IPS-18a (cell line): ENCODE results near the gene NXPE3.
"Not testable (repeated sequence)": the region's sequence is repeated elsewhere in the genome, so short reads cannot be mapped to it uniquely, and the experiment has no call there.

Source experiments
- H3K27ac ChIP-seq: one replicate; pipeline ENCODE4 v1.5.1; 2013; ENCODE audit warnings: low read length
- H3K27me3 ChIP-seq: one replicate; pipeline ENCODE4 v1.6.1; 2013; ENCODE audit warnings: mild to moderate bottlenecking, low read length; ENCODE audit not compliant: control insufficient read depth, insufficient read depth
- H3K36me3 ChIP-seq: one replicate; pipeline ENCODE4 v1.6.1; 2013; ENCODE audit warnings: low read depth, low read length; ENCODE audit not compliant: control insufficient read depth
- H3K4me1 ChIP-seq: one replicate; pipeline ENCODE4 v1.6.1; 2013; ENCODE audit warnings: low read depth, low read length; ENCODE audit not compliant: control insufficient read depth
- H3K4me3 ChIP-seq: one replicate; pipeline ENCODE4 v1.5.1; 2013; ENCODE audit warnings: low read length
- H3K9ac ChIP-seq: one replicate; pipeline ENCODE4 v1.6.1; 2013; ENCODE audit warnings: mild to moderate bottlenecking, low read length, moderate library complexity
- H3K9me3 ChIP-seq: one replicate; pipeline ENCODE4 v1.6.1; 2013; ENCODE audit warnings: low read depth, low read length; ENCODE audit not compliant: control insufficient read depth

Gene NXPE3

DNA sequence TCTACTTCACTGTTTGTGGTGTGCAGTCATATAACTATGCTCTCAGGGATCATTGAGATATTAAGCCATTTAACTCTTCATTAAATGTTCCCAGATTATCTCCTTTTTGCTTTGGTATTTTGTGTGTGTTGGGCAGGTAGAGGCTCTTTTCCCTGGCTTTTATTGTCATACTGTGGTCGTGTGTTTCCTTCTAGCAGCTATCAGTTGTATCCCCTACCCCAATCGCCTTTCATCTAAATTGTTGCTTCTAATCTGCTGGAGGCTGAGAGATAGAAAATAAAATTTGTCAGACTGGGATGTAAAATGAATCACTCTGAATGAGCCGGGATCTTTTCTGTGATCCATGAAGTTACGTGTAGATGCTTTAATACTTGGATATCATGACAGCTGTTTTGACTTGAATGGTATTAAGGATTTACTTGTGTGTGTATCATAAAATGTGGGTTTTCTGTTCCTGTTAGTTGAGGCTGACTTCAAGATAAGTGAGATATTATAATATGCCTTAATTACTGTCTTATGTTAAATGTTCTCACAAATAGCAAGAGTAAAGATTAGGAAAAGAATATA lies 79.5 kb downstream of the NXPE3 start:
- Histone ChIP-seq H3K27ac (no peak overlapping the region), H3K27me3 (no peaks in the 10 kb centered on the region), H3K36me3 (peaks cover 76% of the 10 kb centered on the region), H3K4me1 (no peaks in the 10 kb centered on the region), H3K4me3 (no peak overlapping the region), H3K9ac (no peak overlapping the region), H3K9me3 (no peaks in the 10 kb centered on the region)

DNA sequence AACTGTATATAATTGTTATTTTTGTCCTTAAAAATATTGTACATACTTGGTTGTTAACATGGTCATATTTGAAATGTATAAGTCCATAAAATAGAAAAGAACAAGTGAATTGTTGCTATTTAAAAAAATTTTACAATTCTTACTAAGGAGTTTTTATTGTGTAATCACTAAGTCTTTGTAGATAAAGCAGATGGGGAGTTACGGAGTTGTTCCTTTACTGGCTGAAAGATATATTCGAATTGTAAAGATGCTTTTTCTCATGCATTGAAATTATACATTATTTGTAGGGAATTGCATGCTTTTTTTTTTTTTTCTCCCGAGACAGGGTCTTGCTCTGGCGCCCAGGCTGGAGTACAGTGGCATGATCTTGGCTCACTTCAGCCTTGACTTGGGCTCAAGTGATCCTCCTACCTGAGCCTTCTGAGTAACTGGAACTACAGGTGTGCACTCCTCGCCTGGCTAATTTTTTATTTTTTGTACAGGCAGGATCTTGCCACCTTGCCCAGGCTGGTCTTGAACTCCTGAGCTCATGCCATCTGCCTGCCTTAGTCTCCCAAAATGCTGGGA lies 81.0 kb downstream of the NXPE3 start:
- Histone ChIP-seq H3K9me3 (no peaks in the 10 kb centered on the region), H3K27ac (no peak overlapping the region), H3K9ac (no peak overlapping the region), H3K4me3 (no peak overlapping the region), H3K36me3 (peaks cover 62% of the 10 kb centered on the region), H3K27me3 (no peaks in the 10 kb centered on the region), H3K4me1 (no peaks in the 10 kb centered on the region)

DNA sequence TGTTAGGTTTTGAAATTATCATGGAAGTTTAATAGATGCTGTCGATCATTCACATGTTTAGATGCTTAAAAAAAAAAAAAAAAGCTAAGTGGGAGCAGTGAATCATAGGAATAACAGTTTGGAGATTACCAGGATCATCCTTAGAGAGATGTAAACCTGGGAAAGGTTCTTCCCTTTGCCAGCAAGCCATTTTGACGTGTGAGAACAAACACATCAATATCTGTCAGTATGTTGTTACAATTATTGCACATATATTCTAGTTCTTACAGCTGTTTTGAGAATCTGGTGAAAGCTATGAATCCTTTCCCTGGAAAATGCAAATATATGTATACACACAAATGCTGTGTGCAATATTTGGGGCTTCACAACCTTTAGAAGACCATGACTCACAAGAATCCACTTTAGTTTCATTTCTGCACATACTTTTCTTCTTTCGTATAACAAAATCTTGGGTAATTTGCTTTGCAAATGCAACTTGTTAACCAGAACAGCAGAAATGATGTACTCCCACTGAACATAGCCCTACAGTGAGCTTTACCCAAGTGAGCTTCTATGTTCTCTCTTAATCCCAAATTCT lies 82.3 kb downstream of the NXPE3 start:
- H3K4me3 ChIP-seq, result no peak overlapping the region
- no peaks in the 10 kb centered on the region for H3K4me1 ChIP-seq
- no peaks in the 10 kb centered on the region for H3K9me3 ChIP-seq
- H3K27me3 ChIP-seq, result no peaks in the 10 kb centered on the region
- no peak overlapping the region for H3K9ac ChIP-seq
- no peak overlapping the region for H3K27ac ChIP-seq
- H3K36me3 ChIP-seq, result peaks cover 49% of the 10 kb centered on the region

DNA sequence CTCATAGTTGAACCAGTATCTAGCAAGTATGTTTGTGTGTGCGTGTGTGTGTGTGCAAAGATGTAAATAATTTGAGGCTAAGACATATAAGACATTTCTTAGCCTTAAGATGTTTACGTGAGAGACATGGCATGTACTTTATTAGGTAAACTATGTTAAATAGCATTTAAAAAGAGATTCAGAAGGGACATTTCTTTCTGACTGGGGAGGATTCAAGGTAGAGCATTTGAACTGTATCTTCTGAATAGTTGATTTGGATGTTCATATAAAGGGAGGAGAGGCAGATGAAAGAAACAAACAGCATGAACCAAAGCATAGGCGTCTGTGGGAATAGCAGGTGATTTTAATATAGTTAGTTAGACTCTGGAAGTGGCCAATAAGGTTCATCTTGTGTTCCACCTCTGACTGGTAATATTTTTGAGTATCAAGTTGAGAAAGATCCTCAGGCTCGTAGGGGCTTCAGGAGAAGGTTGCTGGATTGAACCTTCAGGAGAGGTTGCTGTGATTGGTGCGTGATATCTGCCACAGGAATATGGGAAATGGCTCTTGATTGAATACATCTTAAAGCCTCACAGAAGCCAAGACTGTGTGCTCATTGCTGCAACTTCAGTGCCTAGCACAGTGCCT lies 82.9 kb downstream of the NXPE3 start:
- Histone ChIP-seq H3K4me3 (no peak overlapping the region), H3K9me3 (no peaks in the 10 kb centered on the region), H3K27me3 (no peaks in the 10 kb centered on the region), H3K27ac (no peak overlapping the region), H3K4me1 (no peaks in the 10 kb centered on the region), H3K36me3 (peaks cover 43% of the 10 kb centered on the region), H3K9ac (no peak overlapping the region)

DNA sequence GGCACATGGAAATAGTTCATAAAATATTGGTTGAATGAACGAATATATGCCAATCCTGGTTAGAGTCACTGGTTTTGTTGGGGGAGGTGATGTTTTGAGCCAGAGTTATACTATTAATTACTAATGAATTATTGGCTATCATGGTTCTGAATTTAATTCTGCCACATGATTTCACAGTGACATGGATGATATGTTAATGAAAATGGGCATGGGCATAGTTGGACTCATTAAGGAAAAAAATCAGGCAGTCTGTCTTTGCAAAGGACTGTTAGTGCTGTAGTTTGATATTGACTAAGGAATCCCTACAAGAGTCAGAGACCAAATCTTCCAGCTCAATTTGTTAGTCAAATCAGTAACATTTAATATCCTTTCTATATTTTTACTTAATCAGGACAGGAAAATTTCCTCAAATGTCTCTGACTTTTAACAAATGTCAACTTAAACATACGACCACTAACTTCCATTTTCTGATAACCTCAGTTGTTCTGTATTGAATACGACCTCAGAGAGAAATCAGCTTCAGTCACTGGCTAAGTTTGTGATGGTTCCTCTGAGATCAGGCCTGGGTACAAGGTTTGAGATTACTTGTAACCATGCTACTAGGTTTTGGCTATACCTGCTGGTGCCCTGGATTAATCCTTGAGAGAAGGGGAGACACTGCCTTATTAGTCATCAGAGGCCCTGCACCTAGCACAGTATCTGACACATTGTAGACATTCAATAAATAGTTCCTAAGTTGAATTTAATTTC lies 83.6 kb downstream of the NXPE3 start:
- Histone ChIP-seq H3K36me3 (peaks cover 36% of the 10 kb centered on the region), H3K9me3 (no peaks in the 10 kb centered on the region), H3K9ac (no peak overlapping the region), H3K27me3 (no peaks in the 10 kb centered on the region), H3K4me3 (no peak overlapping the region), H3K27ac (no peak overlapping the region), H3K4me1 (no peaks in the 10 kb centered on the region)

DNA sequence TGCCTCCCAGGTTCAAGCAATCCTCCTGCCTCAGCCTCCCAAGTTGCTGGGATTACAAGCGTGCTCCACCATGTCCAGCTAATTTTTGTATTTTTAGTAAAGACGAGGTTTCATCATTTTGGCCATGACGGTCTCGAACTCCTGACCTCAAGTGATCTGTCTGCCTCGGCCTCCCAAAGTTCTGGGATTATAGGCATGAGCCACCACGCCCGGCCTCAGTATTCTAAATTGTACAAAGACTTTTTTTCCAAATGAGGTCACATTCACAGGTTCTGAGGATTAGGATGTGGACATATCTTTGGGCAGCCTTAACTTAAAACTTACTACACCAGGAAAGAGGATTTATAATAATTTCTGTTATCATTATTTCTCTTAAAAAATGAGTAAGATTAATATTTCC lies 85.9 kb downstream of the NXPE3 start:
- H3K36me3 ChIP-seq, result peaks cover 13% of the 10 kb centered on the region
- not testable (repeated sequence) for H3K9ac ChIP-seq, H3K27me3 ChIP-seq, H3K4me3 ChIP-seq, H3K27ac ChIP-seq, H3K4me1 ChIP-seq, H3K9me3 ChIP-seq

DNA sequence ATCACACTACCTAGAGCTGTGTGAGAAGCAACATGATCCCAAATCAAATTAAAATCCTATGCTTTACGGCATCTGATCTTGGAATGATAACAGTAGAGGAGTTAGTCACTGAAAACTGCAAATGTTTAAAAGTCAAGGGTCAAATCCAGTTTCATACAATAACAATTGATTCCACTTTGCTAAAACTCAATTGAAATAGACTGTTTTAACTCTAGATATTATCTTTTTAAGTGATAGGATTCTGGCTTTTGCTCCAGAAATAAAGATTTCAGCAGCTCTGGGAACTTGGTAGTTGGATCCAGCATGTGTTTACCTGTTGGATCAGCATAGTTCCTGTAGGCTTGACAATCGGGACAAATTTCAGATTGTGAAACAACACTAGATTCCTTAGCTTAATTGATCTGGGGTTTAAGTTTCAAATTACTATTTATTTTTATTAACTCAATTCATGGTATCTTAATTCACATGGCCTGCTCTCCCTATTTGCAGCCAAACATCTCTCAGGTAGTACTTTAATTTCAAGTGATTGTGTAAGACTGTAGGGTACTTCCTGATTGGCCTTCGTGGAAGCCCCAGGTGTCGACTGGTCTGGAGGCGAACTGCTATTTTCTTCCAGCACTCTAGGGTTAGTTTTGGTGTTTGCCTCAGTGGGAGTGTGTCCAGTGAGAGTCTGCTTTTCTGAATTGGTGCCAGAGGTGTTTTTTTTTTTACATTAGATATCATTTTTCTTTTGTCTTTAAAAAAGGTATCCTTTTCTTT lies 86.9 kb downstream of the NXPE3 start:
- H3K9ac ChIP-seq, result no peak overlapping the region
- H3K4me1 ChIP-seq, result no peaks in the 10 kb centered on the region
- no peaks in the 10 kb centered on the region for H3K27me3 ChIP-seq
- peaks cover 4% of the 10 kb centered on the region for H3K36me3 ChIP-seq
- H3K4me3 ChIP-seq, result no peak overlapping the region
- H3K27ac ChIP-seq, result no peak overlapping the region
- no peaks in the 10 kb centered on the region for H3K9me3 ChIP-seq

DNA sequence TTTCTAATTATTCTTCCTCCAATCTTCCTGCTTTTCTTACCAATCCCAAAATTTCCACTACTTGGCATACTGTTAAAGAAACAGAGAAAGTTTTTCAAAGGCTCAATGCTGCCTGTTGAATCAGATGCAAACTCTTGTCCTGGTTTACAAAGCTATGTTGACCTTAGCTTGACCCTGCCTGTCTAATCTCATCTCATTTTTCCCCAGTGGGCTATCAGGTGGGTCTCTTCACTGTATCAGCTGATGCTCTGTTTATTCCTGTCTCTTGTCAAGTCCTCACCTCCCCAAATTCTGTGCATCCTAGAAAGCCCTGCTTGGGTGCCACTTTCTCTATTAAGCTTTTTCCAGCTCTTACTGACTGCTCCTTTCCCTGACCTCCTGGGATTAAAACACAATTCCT lies 88.5 kb downstream of the NXPE3 start:
- H3K9me3 ChIP-seq, result no peaks in the 10 kb centered on the region
- no peaks in the 10 kb centered on the region for H3K4me1 ChIP-seq
- no peaks in the 10 kb centered on the region for H3K36me3 ChIP-seq
- H3K27me3 ChIP-seq, result no peaks in the 10 kb centered on the region
- no peak overlapping the region for H3K27ac ChIP-seq
- H3K9ac ChIP-seq, result no peak overlapping the region
- H3K4me3 ChIP-seq, result no peak overlapping the region

DNA sequence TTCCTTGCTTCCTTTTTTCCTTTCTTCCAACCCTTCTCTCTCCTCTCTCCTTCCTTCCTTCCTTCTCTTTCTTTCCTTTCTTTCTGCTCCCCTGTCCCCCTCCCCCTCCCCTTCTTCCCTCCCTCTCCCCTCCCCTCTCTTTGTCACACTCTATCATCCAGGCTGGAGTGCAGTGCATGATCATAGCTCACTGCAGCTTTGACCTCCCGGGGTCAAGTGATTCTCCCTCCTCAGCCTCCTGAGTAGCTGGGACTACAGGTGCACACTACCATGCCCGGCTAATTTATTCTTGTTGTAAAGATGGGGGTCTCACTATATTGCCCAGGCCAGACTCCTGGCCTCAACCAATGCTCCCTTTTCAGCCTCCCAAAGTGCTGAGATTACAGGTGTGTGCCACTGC lies 89.0 kb downstream of the NXPE3 start:
- Histone ChIP-seq H3K9me3 (no peaks in the 10 kb centered on the region), H3K4me1 (no peaks in the 10 kb centered on the region), H3K9ac (no peak overlapping the region), H3K27ac (no peak overlapping the region), H3K4me3 (no peak overlapping the region), H3K27me3 (no peaks in the 10 kb centered on the region), H3K36me3 (no peaks in the 10 kb centered on the region)

DNA sequence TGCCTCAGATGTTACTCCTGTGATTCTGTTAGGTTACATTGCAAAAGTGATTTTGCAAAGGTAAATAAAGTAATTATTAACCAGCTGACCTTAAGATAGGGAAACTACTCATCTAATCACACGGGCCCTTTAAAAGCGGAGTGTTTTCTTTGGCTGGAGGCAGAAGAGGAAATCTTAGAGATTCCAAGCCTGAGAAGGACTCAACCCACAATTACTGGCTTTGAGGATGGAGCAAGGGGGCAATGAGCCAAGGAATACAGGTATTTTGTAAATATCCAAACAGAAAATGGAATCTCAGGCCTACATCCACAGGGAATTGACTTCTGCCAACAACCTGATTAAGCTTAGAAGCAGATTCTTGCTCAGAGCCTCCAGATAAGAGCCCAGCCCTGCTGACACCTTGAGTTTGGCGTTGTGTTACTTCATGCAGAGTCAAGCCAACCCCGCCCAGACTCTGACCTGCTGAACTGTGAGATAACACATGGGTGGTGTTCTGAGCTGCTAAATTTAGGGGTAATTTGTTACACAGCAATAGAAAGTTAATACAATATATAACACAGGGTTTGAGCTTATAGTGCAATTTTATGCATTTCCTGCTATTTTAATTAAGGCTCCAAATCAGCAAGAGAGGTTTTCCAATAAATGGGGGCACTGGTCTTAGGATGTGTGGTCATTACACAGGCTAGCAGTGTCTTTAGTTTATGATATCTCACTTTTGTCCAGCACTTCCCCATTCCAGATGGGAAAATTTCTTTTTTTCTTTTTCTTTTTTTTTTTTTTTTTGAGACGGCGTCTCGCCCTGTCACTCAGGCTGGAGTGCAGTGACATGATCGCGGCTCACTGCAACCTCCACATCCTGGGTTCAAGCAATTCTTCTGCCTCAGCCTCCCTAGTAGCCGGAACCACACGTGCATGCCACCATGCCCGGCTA lies 89.8 kb downstream of the NXPE3 start:
- no peaks in the 10 kb centered on the region for H3K4me1 ChIP-seq
- no peak overlapping the region for H3K4me3 ChIP-seq
- no peaks in the 10 kb centered on the region for H3K27me3 ChIP-seq
- H3K9me3 ChIP-seq, result no peaks in the 10 kb centered on the region
- H3K36me3 ChIP-seq, result no peaks in the 10 kb centered on the region
- H3K27ac ChIP-seq, result no peak overlapping the region
- H3K9ac ChIP-seq, result no peak overlapping the region
